ENCODE measurements around the gene EVC. TPM values are rescaled to one million over a fixed set of nuclear protein-coding genes. Genes with fewer than 3 reads are reported as not detected.

The EVC gene
- total RNA-seq, 4 donors from 2014 or later = 12.2 to 24.1 (median 22.3) TPM

- TF ChIP-seq CTCF (IDR thresholded peaks at IDR 0.05) (no peak), POLR2A (IDR thresholded peaks at IDR 0.05) (no peak)
- intact Hi-C loops (cut with DNase I; ENCODE audit: low total_unique reads) = no loop called here
- no peak overlapping the region for H3K4me3 ChIP-seq (ENCODE audit: low read depth, poor library complexity, severe bottlenecking)
- DNase-seq (ENCODE audit: low spot score in 2 of 2) = peak in 1 of 2 donors; percentile 40
- WGBS, 2 donors = 88 to 95% methylated on average over 16 of the region's 16 CpGs
Measured at GRCh38 chr4:5755161-5755560, 44.2 kb downstream of the EVC start.

DNA sequence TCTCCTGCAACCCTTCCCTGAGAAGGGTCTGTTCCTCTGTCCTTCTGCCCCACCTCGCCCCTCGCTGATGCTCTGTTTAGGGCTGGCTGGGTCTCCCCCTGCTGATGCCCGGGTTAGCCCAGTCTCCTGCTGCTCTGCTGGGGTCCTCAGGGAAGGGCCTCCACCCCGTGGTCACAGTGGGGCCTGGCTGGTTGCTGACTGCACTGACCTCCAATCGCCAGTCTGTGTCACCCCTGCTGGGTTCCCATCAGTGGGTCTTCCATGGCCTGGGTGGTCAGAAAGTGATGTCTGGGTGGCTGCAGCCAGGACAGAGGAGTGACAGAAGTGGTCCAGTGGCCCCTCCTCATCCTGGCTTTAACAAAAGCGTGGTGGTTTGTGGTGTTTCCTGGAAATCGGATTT is 44.7 kb downstream of the EVC start:
- peak in 1 of 2 donors; percentile 53 for DNase-seq (ENCODE audit: low spot score in 2 of 2)
- intact Hi-C loops (cut with DNase I; ENCODE audit: low total_unique reads) = no loop called here
- TF ChIP-seq CTCF (IDR thresholded peaks at IDR 0.05) (no peak), POLR2A (IDR thresholded peaks at IDR 0.05) (no peak)
- 88 to 89% methylated on average over 6 of the region's 7 CpGs for WGBS, 2 donors
- no peak overlapping the region for H3K4me3 ChIP-seq (ENCODE audit: low read depth, poor library complexity, severe bottlenecking)

DNA sequence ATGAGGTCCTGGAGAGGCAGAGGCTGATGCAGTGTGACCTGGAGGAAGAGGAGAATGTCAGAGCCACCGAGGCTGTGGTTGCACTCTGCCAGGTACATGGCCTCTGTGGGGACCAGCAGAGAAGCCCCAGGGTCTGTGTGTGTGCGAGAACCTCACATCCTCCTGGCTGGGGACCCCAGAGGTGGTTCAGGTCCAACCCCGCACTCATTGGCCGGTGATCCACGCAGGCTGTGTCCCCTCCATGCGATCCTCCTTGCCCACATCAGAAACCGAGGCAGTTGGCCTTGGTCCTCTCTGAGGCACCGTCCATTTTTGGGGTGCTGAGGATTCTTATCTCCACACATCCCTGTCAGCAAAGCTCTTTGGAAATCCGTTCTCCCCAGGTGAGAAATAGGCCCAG is 45.3 kb downstream of the EVC start:
- DNase-seq (ENCODE audit: low spot score in 2 of 2) = peak in 1 of 2 donors; percentile 50

GRCh38 chr4:5757091-5757490 is 46.1 kb downstream of the EVC start:
- DNase-seq (ENCODE audit: low spot score in 2 of 2) = peak in 1 of 2 donors; percentile 39
- intact Hi-C loops (cut with DNase I; ENCODE audit: low total_unique reads) = no loop called here
- H3K4me3 ChIP-seq (ENCODE audit: low read depth, poor library complexity, severe bottlenecking) = no peak overlapping the region
- TF ChIP-seq POLR2A (IDR thresholded peaks at IDR 0.05) (no peak), CTCF (IDR thresholded peaks at IDR 0.05) (no peak)
- 95 to 97% methylated on average over 7 of the region's 7 CpGs for WGBS, 2 donors

More for the DNA sequence above, 45.3 kb downstream of the EVC start:
- intact Hi-C loops (cut with DNase I; ENCODE audit: low total_unique reads) = no loop called here
- no peak overlapping the region for H3K4me3 ChIP-seq (ENCODE audit: low read depth, poor library complexity, severe bottlenecking)
- WGBS, 2 donors = 96 to 99% methylated on average over 5 to 9 of the region's 9 CpGs
- TF ChIP-seq CTCF (IDR thresholded peaks at IDR 0.05) (no peak), POLR2A (IDR thresholded peaks at IDR 0.05) (no peak)

GRCh38 chr4:5757536-5757935 is 46.5 kb downstream of the EVC start:
- intact Hi-C loops (cut with DNase I; ENCODE audit: low total_unique reads) = no loop called here
- WGBS, 2 donors = 92 to 95% methylated on average over 4 of the region's 4 CpGs
- DNase-seq (ENCODE audit: low spot score in 2 of 2) = no peak

More at GRCh38 chr4:5757536-5757935, 46.5 kb downstream of the EVC start:
- TF ChIP-seq POLR2A (IDR thresholded peaks at IDR 0.05) = no peak
- no peak for TF ChIP-seq CTCF (IDR thresholded peaks at IDR 0.05)
- no peak overlapping the region for H3K4me3 ChIP-seq (ENCODE audit: low read depth, poor library complexity, severe bottlenecking)

Data from lower leg skin (tissue), 4 donors.